Naive thymus-derived CD8-positive, alpha-beta T cell (primary cell): ENCODE measurements around the gene KAT5. TPM values are rescaled to one million over a fixed set of nuclear protein-coding genes. Genes with fewer than 3 reads are reported as not detected.
"Not testable (repeated sequence)": the region's sequence is repeated elsewhere in the genome, so short reads cannot be mapped to it uniquely, and the experiment has no call there.

Experiments
- ATAC-seq, 2 donors: fragments of 150-1000 bp; cut with Tn5 transposase in 1 of 2; sonication (Bioruptor Pico), chemical (Tn5 transposase) in 1 of 2; 1 replicate in 1 of 2; 2 replicates in 1 of 2; pipeline ENCODE4 v1.10.0; 2021; ENCODE audit warnings: mild to moderate bottlenecking in 2 of 2, moderate library complexity in 2 of 2
- POLR2A ChIA-PET: fragments of 350-600 bp; sonication (Branson Sonifier 250); formaldehyde crosslinking; loops from one replicate; lab custom pipeline; 2021; ENCODE audit warnings: antibody characterized with exemption; lab: Charles Lee
- DNase-seq, 10 donors: peaks; one replicate each; pipeline versions ENCODE4 v3.0.0 to v3.0.0-alpha.2; 2020 to 2022
- H3K27ac Mint-ChIP-seq, 10 donors: one replicate each; pipeline ENCODE4 v1.8.0; 2020 to 2022; ENCODE audit warnings: mild to moderate bottlenecking in 10 of 10, mixed read lengths in 10 of 10, moderate library complexity in 4 of 10, inconsistent platforms in 1 of 10
- H3K27me3 Mint-ChIP-seq, 5 donors: one replicate each; pipeline ENCODE4 v1.8.0; 2021 to 2022; ENCODE audit warnings: mixed read lengths in 5 of 5
- H3K36me3 Mint-ChIP-seq, 3 donors: one replicate each; pipeline ENCODE4 v1.8.0; 2020 to 2022; ENCODE audit warnings: mixed read lengths in 3 of 3, mild to moderate bottlenecking in 2 of 3, inconsistent platforms in 1 of 3
- H3K4me1 Mint-ChIP-seq, 4 donors: one replicate each; pipeline ENCODE4 v1.8.0; 2021 to 2022; ENCODE audit warnings: mixed read lengths in 4 of 4
- H3K4me3 Mint-ChIP-seq, 10 donors: one replicate each; pipeline ENCODE4 v1.8.0; 2020 to 2022; ENCODE audit warnings: mild to moderate bottlenecking in 10 of 10, mixed read lengths in 10 of 10, moderate library complexity in 6 of 10, inconsistent platforms in 1 of 10
- H3K9me3 Mint-ChIP-seq, 9 donors: one replicate each; pipeline ENCODE4 v1.8.0; 2020 to 2022; ENCODE audit warnings: mixed read lengths in 9 of 9, mild to moderate bottlenecking in 3 of 9, inconsistent platforms in 1 of 9, moderate library complexity in 1 of 9
- polyA plus RNA-seq, 3 donors: library from polyadenylated mRNA; unstranded; fragments of 300-500 nt; fragmentation: Illumina TruSeq; gene quantifications; one replicate each; pipeline ENCODE4 v1.2.3, GENCODE V29; 2021
- total RNA-seq, 8 experiments: library from RNA in 2 of 8; stranded (reverse) in 2 of 8; gene quantifications; one replicate each; pipeline ENCODE4 v1.2.3 and lab custom pipeline; 2021 to 2026

KAT5 gene
- total and polyA plus RNA-seq, 5 experiments from 2014 or later: 38.0 to 125 (median 57.3) TPM

DNA sequence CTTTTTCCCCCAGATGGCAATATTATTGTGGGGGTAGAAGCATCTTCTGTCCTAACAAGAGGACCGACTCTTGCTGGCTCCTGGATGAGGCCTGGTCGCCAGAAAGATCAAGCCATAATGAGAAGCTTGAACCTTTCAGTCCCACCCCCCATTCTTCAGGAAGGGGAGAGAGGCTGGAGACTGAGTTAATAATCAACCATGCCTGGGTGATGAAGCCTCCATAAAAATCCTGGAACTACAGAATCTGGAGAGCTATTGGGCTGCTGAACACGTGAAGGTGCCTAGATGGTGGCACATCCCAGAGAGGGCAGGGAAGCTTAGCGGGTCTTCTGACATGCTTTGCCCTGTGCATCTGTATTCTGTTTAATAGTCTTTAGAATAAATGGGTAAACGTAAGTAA, 52.4 kb downstream of the KAT5 start:
- DNase-seq (no peak), ATAC-seq (no peak)
- H3K4me1 Mint-ChIP-seq: peaks cover 0 to 1% (median under 1%) of the 10 kb centered on the region in 4 donors
- peaks cover 0 to 7% (median under 1%) of the 10 kb centered on the region in 5 donors for H3K27me3 Mint-ChIP-seq
- no peak overlapping the region for H3K4me3 Mint-ChIP-seq
- H3K27ac Mint-ChIP-seq: no peak overlapping the region
- H3K9me3 Mint-ChIP-seq: no peaks in the 10 kb centered on the region
- POLR2A ChIA-PET: interaction anchor here (0.6 kb wide), 1 partner anchor 489 kb away, joined by 3 read pairs; no protein-coding TSS in a partner anchor
- H3K36me3 Mint-ChIP-seq: no peaks in the 10 kb centered on the region

DNA sequence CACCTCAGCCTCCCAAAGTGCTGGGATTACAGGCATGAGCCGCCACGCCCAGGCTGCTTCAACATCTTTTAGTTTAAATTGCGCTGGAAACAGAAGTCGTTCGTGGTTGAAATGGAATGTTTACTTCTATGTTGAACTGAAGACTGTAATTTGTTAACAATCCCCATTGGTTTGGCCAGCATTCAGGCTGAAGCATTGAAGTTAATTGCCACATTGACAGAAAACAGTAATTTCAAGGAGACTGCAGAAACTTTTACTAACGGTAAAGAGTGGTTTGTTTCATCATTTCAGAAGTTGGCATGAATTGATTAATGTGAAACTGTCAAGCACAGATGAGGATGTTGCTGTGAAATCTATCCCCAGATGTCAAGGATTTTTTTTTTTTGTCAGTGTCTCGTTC, 54.5 kb downstream of the KAT5 start:
- H3K27ac Mint-ChIP-seq: no peak overlapping the region
- DNase-seq: no peak
- no peaks in the 10 kb centered on the region for H3K36me3 Mint-ChIP-seq
- no peaks in the 10 kb centered on the region for H3K9me3 Mint-ChIP-seq
- H3K27me3 Mint-ChIP-seq: no peaks in the 10 kb centered on the region
- no peak overlapping the region for H3K4me3 Mint-ChIP-seq
- POLR2A ChIA-PET: no interaction called here
- H3K4me1 Mint-ChIP-seq: peaks cover 4 to 9% (median 6%) of the 10 kb centered on the region in 4 donors
- ATAC-seq: no peak

DNA sequence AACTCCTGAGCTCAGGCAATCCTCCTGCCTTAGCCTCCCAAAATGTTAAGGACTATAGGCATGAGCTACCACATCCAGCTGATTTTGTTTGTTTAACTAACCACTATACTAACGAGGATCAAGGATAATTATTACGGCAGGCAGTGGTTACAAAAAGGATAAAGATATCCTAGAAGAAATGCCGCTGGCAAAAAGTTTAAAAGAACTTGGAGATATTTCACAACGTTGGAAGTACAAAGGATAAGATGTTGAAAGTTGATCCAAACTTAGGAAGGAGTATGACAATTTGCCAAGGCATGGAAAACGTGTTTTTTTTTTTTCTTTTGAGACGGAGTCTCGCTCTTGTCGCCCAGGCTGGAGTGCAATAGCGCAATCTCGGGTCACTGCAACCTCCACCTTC, 55.4 kb downstream of the KAT5 start:
- peaks cover 4 to 9% (median 6%) of the 10 kb centered on the region in 4 donors for H3K4me1 Mint-ChIP-seq
- no peaks in the 10 kb centered on the region for H3K9me3 Mint-ChIP-seq
- ATAC-seq (no peak), DNase-seq (no peak)
- POLR2A ChIA-PET: interaction anchor here (0.7 to 1.1 kb wide), 3 partner anchors 12 to 192 kb away, joined by 3 to 4 read pairs (median 4); partner anchors contain the start of gene EHBP1L1
- H3K4me3 Mint-ChIP-seq: no peak overlapping the region
- H3K27me3 Mint-ChIP-seq: no peaks in the 10 kb centered on the region
- no peaks in the 10 kb centered on the region for H3K36me3 Mint-ChIP-seq
- H3K27ac Mint-ChIP-seq: no peak overlapping the region

DNA sequence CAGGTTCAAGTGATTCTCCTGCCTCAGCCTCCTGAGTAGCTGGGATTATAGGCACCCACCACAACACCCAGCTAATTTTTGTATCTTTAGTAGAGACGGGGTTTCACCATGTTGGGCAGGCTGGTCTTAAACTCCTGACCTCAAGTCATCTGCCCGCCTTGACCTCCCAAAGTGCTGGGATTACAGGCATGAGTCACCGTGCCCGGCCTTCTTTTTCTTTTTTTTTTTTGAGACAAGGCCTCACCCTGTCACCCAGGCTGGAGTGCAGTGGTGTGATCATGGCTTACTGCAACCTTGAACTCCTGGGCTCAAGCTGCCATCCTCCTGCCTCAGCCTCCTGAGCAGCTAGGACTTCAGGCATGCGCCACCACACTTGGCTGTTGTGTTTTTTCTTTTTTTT, 55.8 kb downstream of the KAT5 start:
- H3K4me1 Mint-ChIP-seq, H3K9me3 Mint-ChIP-seq, ATAC-seq, DNase-seq, H3K27ac Mint-ChIP-seq, H3K27me3 Mint-ChIP-seq, H3K36me3 Mint-ChIP-seq, H3K4me3 Mint-ChIP-seq: not testable (repeated sequence)
- POLR2A ChIA-PET: interaction anchor here (0.7 to 1.1 kb wide), 2 partner anchors 11 to 192 kb away, joined by 3 to 4 read pairs; partner anchors contain the start of gene EHBP1L1

Other genes starting within 250 kb of the KAT5 start
- over 10,000 TPM; 29,995 to 30,085 TPM for gene MALAT1, start 213.2 kb upstream of the KAT5 start, total RNA-seq
- 1,000 to 10,000 TPM; 1,355 to 3,419 (median 2,188) TPM for gene MALAT1, start 213.2 kb upstream of the KAT5 start, polyA plus RNA-seq
- gene SCYL1, start 187.2 kb upstream of the KAT5 start, total RNA-seq: 10 to 100 TPM; 69.0 to 70.6 TPM
- 10 to 100 TPM; 23.2 to 41.5 (median 33.5) TPM for gene SCYL1, start 187.2 kb upstream of the KAT5 start, polyA plus RNA-seq
- 100 to 1,000 TPM; 258 to 261 TPM for gene LTBP3, start 153.9 kb upstream of the KAT5 start, total RNA-seq
- gene LTBP3, start 153.9 kb upstream of the KAT5 start, polyA plus RNA-seq: 10 to 100 TPM in 2 of 3 donors, 1 to 10 TPM in 1; 7.3 to 35.0 (median 18.9) TPM
- 10 to 100 TPM; 31.5 to 32.7 TPM for gene ZNRD2, start 141.8 kb upstream of the KAT5 start, total RNA-seq
- gene ZNRD2, start 141.8 kb upstream of the KAT5 start, polyA plus RNA-seq: 10 to 100 TPM; 62.9 to 86.3 (median 80.1) TPM
- 10 to 100 TPM; 39.3 to 42.1 TPM for gene FAM89B, start 139.7 kb upstream of the KAT5 start, total RNA-seq
- 100 to 1,000 TPM in 2 of 3 donors, 10 to 100 TPM in 1; 70.9 to 122 (median 101) TPM for gene FAM89B, start 139.7 kb upstream of the KAT5 start, polyA plus RNA-seq
- 100 to 1,000 TPM; 101 to 108 TPM for gene EHBP1L1, start 136.2 kb upstream of the KAT5 start, total RNA-seq
- 10 to 100 TPM; 10.8 to 19.8 (median 11.5) TPM for gene EHBP1L1, start 136.2 kb upstream of the KAT5 start, polyA plus RNA-seq
- gene KCNK7, start 116.5 kb upstream of the KAT5 start, total RNA-seq: 1 to 10 TPM; 2.4 to 5.0 TPM
- gene KCNK7, start 116.5 kb upstream of the KAT5 start, polyA plus RNA-seq: under 1 TPM in 1 of 3 donors, not detected in 2; 0.34 TPM
- gene MAP3K11, start 98.0 kb upstream of the KAT5 start, total RNA-seq: 10 to 100 TPM; 61.6 to 66.3 TPM
- gene MAP3K11, start 98.0 kb upstream of the KAT5 start, polyA plus RNA-seq: 10 to 100 TPM in 2 of 3 donors, 1 to 10 TPM in 1; 8.7 to 20.5 (median 12.7) TPM
- 10 to 100 TPM; 57.4 to 64.2 TPM for gene PCNX3, start 96.5 kb upstream of the KAT5 start, total RNA-seq
- 1 to 10 TPM in 2 of 3 donors, under 1 TPM in 1; 0.96 to 6.5 (median 2.2) TPM for gene PCNX3, start 96.5 kb upstream of the KAT5 start, polyA plus RNA-seq
- gene SIPA1, start 74.2 kb upstream of the KAT5 start, total RNA-seq: 100 to 1,000 TPM; 155 to 157 TPM
- gene SIPA1, start 74.2 kb upstream of the KAT5 start, polyA plus RNA-seq: 100 to 1,000 TPM; 118 to 238 (median 140) TPM
- 100 to 1,000 TPM; 175 to 184 TPM for gene RELA, start 49.3 kb upstream of the KAT5 start, total RNA-seq
- gene RELA, start 49.3 kb upstream of the KAT5 start, polyA plus RNA-seq: 10 to 100 TPM; 38.4 to 69.8 (median 56.6) TPM
- gene RNASEH2C, start 8.5 kb downstream of the KAT5 start, total RNA-seq: 10 to 100 TPM; 62.0 to 69.9 TPM
- 10 to 100 TPM; 73.4 to 99.0 (median 98.2) TPM for gene RNASEH2C, start 8.5 kb downstream of the KAT5 start, polyA plus RNA-seq
- 10 to 100 TPM; 25.5 to 25.8 TPM for gene AP5B1, start 68.7 kb downstream of the KAT5 start, total RNA-seq
- 10 to 100 TPM in 2 of 3 donors, 1 to 10 TPM in 1; 8.6 to 15.2 (median 10.2) TPM for gene AP5B1, start 68.7 kb downstream of the KAT5 start, polyA plus RNA-seq
- gene OVOL1, start 74.8 kb downstream of the KAT5 start, total RNA-seq: not detected
- gene OVOL1, start 74.8 kb downstream of the KAT5 start, polyA plus RNA-seq: not detected
- gene SNX32, start 121.7 kb downstream of the KAT5 start, total RNA-seq: 1 to 10 TPM; 2.1 to 2.2 TPM
- 1 to 10 TPM in 1 of 3 donors, under 1 TPM in 2; 0.39 to 1.5 (median 0.40) TPM for gene SNX32, start 121.7 kb downstream of the KAT5 start, polyA plus RNA-seq
- gene CFL1, start 145.9 kb downstream of the KAT5 start, total RNA-seq: 100 to 1,000 TPM; 486 to 532 TPM
- 1,000 to 10,000 TPM; 2,347 to 2,575 (median 2,358) TPM for gene CFL1, start 145.9 kb downstream of the KAT5 start, polyA plus RNA-seq
- gene MUS81, start 148.2 kb downstream of the KAT5 start, total RNA-seq: 10 to 100 TPM; 91.9 to 97.8 TPM
- 10 to 100 TPM; 21.7 to 26.5 (median 24.5) TPM for gene MUS81, start 148.2 kb downstream of the KAT5 start, polyA plus RNA-seq
- gene EFEMP2, start 160.5 kb downstream of the KAT5 start, total RNA-seq: 10 to 100 TPM; 15.2 to 16.9 TPM
- gene EFEMP2, start 160.5 kb downstream of the KAT5 start, polyA plus RNA-seq: 1 to 10 TPM in 2 of 3 donors, not detected in 1; 1.8 to 2.5 TPM
- 10 to 100 TPM; 52.1 to 52.6 TPM for gene CTSW, start 167.6 kb downstream of the KAT5 start, total RNA-seq
- 100 to 1,000 TPM; 255 to 495 (median 475) TPM for gene CTSW, start 167.6 kb downstream of the KAT5 start, polyA plus RNA-seq
- 10 to 100 TPM; 33.0 to 35.6 TPM for gene FIBP, start 176.2 kb downstream of the KAT5 start, total RNA-seq
- 10 to 100 TPM; 74.9 to 97.6 (median 86.0) TPM for gene FIBP, start 176.2 kb downstream of the KAT5 start, polyA plus RNA-seq
- gene CCDC85B, start 178.4 kb downstream of the KAT5 start, total RNA-seq: 10 to 100 TPM; 25.8 to 29.5 TPM
- 10 to 100 TPM; 77.2 to 83.6 (median 83.0) TPM for gene CCDC85B, start 178.4 kb downstream of the KAT5 start, polyA plus RNA-seq
- gene FOSL1, start 188.1 kb downstream of the KAT5 start, total RNA-seq: not detected
- gene FOSL1, start 188.1 kb downstream of the KAT5 start, polyA plus RNA-seq: under 1 TPM in 2 of 3 donors, not detected in 1; 0.17 to 0.22 TPM
- 10 to 100 TPM; 53.5 to 57.8 TPM for gene C11orf68, start 206.8 kb downstream of the KAT5 start, total RNA-seq
- gene C11orf68, start 206.8 kb downstream of the KAT5 start, polyA plus RNA-seq: 10 to 100 TPM; 46.0 to 82.2 (median 67.3) TPM
- gene DRAP1, start 207.2 kb downstream of the KAT5 start, total RNA-seq: 10 to 100 TPM; 73.1 to 75.8 TPM
- 100 to 1,000 TPM; 103 to 112 (median 110) TPM for gene DRAP1, start 207.2 kb downstream of the KAT5 start, polyA plus RNA-seq
- gene TSGA10IP, start 233.2 kb downstream of the KAT5 start, total RNA-seq: not detected
- gene TSGA10IP, start 233.2 kb downstream of the KAT5 start, polyA plus RNA-seq: not detected
- 10 to 100 TPM; 81.9 to 91.9 TPM for gene SART1, start 249.5 kb downstream of the KAT5 start, total RNA-seq
- gene SART1, start 249.5 kb downstream of the KAT5 start, polyA plus RNA-seq: 10 to 100 TPM; 16.2 to 57.3 (median 30.4) TPM